Measurements from ENCODE around the gene IMMP2L. TPM values are rescaled to one million over a fixed set of nuclear protein-coding genes. Genes with fewer than 3 reads are reported as not detected.
"Not testable (repeated sequence)": the region's sequence is repeated elsewhere in the genome, so short reads cannot be mapped to it uniquely, and the experiment has no call there.

Gene IMMP2L
- total RNA-seq, 2 experiments from 2014 or later, result 10.2 to 12.8 TPM

DNA sequence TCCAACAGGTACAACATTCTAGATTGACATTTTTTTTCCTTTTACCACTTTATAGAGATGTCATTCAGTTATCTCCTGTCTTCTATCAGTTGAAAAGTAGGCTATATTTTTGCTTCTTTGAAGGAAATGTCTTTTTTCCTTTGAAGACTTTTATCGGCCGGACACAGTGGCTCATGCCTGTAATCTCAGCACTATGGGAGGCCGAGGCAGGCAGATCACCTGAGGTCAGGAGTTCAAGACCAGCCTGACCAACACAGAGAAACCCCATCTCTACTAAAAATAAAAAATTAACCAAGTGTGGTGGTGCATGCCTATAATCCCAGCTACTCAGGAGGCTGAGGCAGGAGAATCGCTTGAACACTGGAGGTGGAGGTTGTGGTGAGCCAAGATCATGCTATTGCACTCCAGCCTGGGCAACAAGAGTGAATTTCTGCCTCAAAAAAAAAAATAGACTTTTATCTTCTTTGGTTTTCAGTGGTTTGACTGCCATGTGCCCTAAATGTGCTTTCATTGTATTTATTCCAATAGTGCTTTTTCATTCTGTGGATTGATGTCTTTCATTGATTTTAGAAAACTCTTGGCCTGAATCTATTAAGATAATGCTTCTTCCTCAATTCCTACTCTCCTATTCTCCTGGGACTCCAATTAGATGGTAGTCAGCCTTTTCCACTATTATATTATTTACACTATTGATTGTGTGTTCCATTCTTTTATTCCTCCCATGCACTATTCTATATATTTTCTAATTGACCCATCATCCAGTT is 84.6 kb downstream of the IMMP2L start:
- peaks cover 5% of the 10 kb centered on the region for H3K36me3 Mint-ChIP-seq
- H3K4me1 Mint-ChIP-seq, result no peaks in the 10 kb centered on the region
- no peak overlapping the region for H3K27ac Mint-ChIP-seq
- no peak for DNase-seq
- ATAC-seq (ENCODE audit: low read depth), result no peak
- no peak overlapping the region for H3K4me3 Mint-ChIP-seq
- no peaks in the 10 kb centered on the region for H3K27me3 Mint-ChIP-seq
- POLR2A ChIA-PET, result no interaction called here
- H3K9me3 Mint-ChIP-seq, result no peaks in the 10 kb centered on the region

DNA sequence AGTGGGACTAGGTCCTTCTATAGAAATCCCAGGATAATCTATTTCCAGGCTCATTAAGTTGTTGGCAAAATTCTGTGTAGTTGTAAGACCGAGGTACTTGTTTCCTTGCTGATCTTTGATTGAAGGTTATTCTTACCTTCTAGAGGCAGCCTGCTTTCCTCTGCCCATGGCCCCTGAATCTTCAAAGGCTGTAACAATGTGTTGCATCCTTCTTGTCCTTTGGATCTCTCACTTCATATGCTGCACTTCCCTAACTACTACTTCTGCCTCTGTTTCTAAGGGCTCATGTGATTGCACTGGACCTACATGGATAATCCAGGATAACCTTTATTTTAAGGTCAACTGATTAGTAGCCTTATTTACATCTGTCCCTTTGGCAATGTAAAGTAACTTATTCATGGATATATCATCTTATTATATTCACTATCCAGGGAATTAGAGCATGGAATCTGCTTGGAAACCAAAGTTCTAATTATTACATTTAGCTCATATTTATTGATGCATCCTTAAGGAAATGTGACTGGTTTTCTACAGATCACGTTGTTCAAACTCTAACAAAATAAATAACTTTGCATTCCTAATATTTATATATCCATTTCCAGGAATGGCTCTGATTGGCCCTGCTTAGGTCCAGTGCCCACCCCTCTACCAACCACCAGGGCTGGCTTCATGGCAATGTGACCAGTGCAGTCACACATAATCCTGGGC is 85.6 kb downstream of the IMMP2L start:
- POLR2A ChIA-PET, result no interaction called here
- Mint-ChIP-seq H3K9me3 (peaks cover 2% of the 10 kb centered on the region), H3K4me3 (no peak overlapping the region), H3K27me3 (no peaks in the 10 kb centered on the region), H3K4me1 (no peaks in the 10 kb centered on the region), H3K27ac (no peak overlapping the region), H3K36me3 (peaks cover 5% of the 10 kb centered on the region)
- ATAC-seq (ENCODE audit: low read depth), result no peak
- DNase-seq, result no peak

DNA sequence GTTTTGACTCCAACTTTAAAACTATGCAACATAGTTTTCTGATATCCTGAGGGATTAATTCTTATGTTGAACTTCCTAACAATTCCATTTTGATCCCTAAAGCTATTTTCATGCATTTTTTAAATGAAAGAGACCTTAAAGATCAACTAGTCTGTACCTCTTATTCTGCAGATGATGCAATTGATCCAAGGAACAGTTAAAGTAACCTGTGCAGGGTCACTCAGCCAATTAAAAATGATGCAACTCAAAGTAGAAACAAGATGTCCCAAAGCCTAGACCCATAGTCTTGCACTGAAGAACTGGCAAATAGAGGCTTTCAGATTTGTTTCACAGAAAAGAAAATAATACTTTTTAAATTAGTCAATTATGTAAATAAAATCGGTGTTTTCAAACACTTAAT is 86.3 kb downstream of the IMMP2L start:
- ATAC-seq (ENCODE audit: low read depth) (no peak), DNase-seq (no peak)
- POLR2A ChIA-PET, result no interaction called here
- Mint-ChIP-seq H3K36me3 (peaks cover 4% of the 10 kb centered on the region), H3K9me3 (peaks cover 5% of the 10 kb centered on the region), H3K4me1 (no peaks in the 10 kb centered on the region), H3K4me3 (no peak overlapping the region), H3K27me3 (no peaks in the 10 kb centered on the region), H3K27ac (no peak overlapping the region)

DNA sequence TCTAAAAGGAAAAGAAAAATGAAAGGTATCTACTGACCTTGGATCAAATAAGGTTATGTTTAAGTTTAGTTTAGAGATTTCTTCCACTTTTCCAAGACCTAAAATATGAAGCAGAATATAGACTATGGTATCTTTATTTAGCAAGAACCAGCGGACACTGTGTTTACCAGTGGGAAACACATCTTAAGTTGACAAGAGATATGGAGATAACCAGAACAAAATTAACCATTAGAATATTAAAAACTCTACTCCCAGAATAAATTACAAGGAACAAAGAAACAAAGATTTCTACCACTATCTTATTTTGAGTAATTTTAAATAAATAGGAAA is 86.9 kb downstream of the IMMP2L start:
- no peaks in the 10 kb centered on the region for H3K4me1 Mint-ChIP-seq

DNA sequence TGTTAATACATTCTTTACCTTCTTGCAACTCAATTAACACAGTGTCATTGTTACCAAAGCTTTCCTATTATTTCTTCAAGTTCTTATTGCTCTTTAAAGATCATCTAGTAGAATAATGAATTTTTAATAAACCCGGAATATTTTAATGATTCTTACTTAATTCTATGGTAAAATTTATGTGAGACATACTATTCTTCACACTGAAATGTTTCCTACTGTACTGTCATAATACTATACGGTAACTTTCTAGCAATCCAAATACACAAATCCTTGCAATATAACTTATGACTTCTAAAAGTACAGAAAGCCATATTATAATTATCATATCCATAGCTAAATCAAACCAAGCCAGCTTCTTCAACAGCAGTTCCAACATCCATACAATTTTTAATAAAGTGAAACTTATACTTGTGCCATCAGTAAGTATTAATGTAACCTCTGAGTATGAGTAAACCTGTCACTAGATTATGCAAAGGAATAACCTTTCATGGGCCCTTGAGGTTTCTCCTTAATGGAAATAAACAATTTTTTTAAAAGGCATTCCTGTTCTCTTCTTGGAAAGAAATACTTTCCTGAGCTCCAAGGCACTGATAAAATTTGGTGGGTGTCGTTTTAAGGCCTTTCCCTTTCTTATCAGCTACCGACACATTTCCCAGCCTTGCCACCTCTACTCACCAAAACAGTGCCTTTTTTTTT is 87.4 kb downstream of the IMMP2L start:
- Mint-ChIP-seq H3K36me3 (peaks cover 2% of the 10 kb centered on the region), H3K4me3 (no peak overlapping the region), H3K4me1 (no peaks in the 10 kb centered on the region)

More for the DNA sequence above, 86.9 kb downstream of the IMMP2L start:
- Mint-ChIP-seq H3K27me3 (no peaks in the 10 kb centered on the region), H3K36me3 (peaks cover 2% of the 10 kb centered on the region), H3K27ac (no peak overlapping the region), H3K4me3 (no peak overlapping the region), H3K9me3 (peaks cover 7% of the 10 kb centered on the region)
- no peak for ATAC-seq (ENCODE audit: low read depth)
- no peak for DNase-seq
- POLR2A ChIA-PET, result no interaction called here

DNA sequence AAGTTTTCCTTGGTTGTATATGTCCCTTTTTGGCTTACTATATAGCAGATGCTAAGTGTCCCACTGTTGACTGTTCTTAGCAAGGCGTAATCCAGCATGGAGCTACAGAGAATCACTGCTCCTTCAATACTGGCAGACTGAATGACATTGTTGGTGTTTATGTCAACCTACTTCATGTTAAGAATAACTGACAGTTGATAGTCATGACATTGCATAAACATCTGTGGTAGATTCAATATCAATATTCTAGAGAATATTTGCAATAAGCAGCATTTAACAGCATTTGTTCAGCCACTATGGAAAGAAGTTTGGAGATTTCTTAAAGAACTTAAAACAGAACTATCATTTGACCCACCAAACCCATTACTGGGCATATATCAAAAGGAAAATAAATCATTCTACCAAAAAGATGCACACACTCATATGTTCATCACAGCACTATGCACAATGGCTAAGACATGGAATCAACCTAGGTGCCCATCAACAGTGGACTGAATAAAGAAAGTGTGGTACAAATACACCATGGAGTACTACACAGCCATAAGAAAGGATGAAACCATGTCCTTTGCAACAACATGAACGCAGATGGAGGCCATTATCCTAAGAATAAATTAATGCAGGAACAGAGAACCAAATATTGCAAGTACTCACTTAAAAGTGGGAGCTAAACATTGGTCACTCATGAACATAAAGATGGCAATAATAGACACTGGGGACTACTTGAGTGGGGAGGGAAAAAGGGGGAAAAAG is 88.7 kb downstream of the IMMP2L start:
- no peaks in the 10 kb centered on the region for H3K4me1 Mint-ChIP-seq
- H3K9me3 Mint-ChIP-seq, result peaks cover 9% of the 10 kb centered on the region
- no peak overlapping the region for H3K27ac Mint-ChIP-seq
- ATAC-seq (ENCODE audit: low read depth) (no peak), DNase-seq (no peak)
- H3K36me3 Mint-ChIP-seq, result peaks cover 2% of the 10 kb centered on the region
- POLR2A ChIA-PET, result no interaction called here
- H3K4me3 Mint-ChIP-seq, result no peak overlapping the region
- no peaks in the 10 kb centered on the region for H3K27me3 Mint-ChIP-seq

More for the DNA sequence above, 87.4 kb downstream of the IMMP2L start:
- POLR2A ChIA-PET, result no interaction called here
- DNase-seq (no peak), ATAC-seq (ENCODE audit: low read depth) (no peak)
- Mint-ChIP-seq H3K27ac (no peak overlapping the region), H3K27me3 (no peaks in the 10 kb centered on the region), H3K9me3 (peaks cover 7% of the 10 kb centered on the region)

DNA sequence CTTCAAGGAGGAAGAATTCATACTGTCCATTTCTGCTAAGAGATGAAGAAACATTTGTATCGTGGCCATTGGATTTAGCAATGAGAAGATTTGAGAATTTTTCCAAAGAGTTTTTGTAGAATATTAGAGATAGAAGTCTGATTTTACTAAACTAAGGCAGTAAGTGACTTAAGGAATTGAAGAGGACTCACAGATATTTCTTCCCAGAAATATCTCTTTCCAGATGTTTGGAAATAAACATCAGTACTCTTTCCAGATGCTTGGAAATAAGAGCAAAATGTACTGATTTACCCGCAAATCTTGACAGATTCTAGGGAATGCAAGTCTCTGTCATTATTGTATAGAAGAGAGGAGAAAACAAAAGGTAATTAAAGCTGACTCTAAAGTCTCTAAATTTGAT is 91.3 kb downstream of the IMMP2L start:
- H3K9me3 Mint-ChIP-seq, result peaks cover 11% of the 10 kb centered on the region
- H3K4me1 Mint-ChIP-seq, result no peaks in the 10 kb centered on the region
- ATAC-seq (ENCODE audit: low read depth) (no peak), DNase-seq (no peak)
- H3K36me3 Mint-ChIP-seq, result peaks cover 2% of the 10 kb centered on the region
- H3K27ac Mint-ChIP-seq, result no peak overlapping the region
- no peak overlapping the region for H3K4me3 Mint-ChIP-seq
- no peaks in the 10 kb centered on the region for H3K27me3 Mint-ChIP-seq
- POLR2A ChIA-PET, result no interaction called here

DNA sequence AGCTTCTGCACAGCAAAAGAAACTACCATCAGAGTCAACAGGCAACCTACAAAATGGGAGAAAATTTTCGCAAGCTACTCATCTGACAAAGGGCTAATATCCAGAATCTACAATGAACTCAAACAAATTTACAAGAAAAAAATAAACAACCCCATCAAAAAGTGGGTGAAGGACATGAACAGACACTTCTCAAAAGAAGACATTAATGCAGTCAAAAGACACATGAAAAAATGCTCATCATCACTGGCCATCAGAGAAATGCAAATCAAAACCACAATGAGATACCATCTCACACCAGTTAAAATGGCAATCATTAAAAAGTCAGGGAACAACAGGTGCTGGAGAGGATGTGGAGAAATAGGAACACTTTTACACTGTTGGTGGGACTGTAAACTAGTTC is 92.4 kb downstream of the IMMP2L start:
- H3K27me3 Mint-ChIP-seq; POLR2A ChIA-PET; H3K27ac Mint-ChIP-seq; DNase-seq; ATAC-seq (ENCODE audit: low read depth); H3K36me3 Mint-ChIP-seq; H3K4me3 Mint-ChIP-seq; H3K4me1 Mint-ChIP-seq: not testable (repeated sequence)
- peaks cover 13% of the 10 kb centered on the region for H3K9me3 Mint-ChIP-seq

DNA sequence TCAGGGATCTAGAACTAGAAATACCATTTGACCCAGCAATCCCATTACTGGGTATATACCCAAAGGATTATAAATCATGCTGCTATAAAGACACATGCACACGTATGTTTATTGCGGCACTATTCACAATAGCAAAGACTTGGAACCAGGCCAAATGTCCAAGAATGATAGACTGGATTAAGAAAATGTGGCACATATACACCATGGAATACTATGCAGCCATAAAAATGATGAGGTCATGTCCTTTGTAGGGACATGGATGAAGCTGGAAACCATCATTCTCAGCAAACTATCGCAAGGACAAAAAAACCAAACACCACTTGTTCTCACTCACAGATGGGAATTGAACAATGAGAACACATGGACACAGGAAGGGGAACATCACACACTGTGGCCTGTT is 96.5 kb downstream of the IMMP2L start:
- H3K27ac Mint-ChIP-seq; ATAC-seq (ENCODE audit: low read depth); H3K27me3 Mint-ChIP-seq; H3K4me3 Mint-ChIP-seq; H3K36me3 Mint-ChIP-seq; POLR2A ChIA-PET; H3K4me1 Mint-ChIP-seq; DNase-seq; H3K9me3 Mint-ChIP-seq: not testable (repeated sequence)

DNA sequence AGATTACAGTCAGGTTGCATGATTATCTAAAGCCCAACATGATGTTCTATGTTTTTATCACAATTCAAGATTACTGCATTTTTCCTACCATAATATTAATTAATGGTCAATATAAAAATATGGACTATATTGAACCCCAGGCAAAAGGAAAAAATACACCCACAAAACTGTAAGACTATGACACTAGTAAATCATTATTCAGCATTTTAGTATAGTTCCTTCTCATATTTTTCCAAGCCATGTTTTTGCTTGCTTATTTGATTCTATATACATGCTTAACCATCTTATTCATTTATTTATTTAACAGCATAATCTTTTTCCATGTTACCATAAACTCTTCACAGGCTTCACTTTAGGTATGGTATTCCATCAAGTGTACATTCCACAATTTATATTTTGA is 101.6 kb downstream of the IMMP2L start:
- no peak for ATAC-seq (ENCODE audit: low read depth)
- no peaks in the 10 kb centered on the region for H3K36me3 Mint-ChIP-seq
- H3K4me3 Mint-ChIP-seq, result no peak overlapping the region
- POLR2A ChIA-PET, result no interaction called here
- no peaks in the 10 kb centered on the region for H3K27me3 Mint-ChIP-seq
- no peaks in the 10 kb centered on the region for H3K4me1 Mint-ChIP-seq
- no peak for DNase-seq
- peaks cover 2% of the 10 kb centered on the region for H3K9me3 Mint-ChIP-seq
- no peak overlapping the region for H3K27ac Mint-ChIP-seq

DNA sequence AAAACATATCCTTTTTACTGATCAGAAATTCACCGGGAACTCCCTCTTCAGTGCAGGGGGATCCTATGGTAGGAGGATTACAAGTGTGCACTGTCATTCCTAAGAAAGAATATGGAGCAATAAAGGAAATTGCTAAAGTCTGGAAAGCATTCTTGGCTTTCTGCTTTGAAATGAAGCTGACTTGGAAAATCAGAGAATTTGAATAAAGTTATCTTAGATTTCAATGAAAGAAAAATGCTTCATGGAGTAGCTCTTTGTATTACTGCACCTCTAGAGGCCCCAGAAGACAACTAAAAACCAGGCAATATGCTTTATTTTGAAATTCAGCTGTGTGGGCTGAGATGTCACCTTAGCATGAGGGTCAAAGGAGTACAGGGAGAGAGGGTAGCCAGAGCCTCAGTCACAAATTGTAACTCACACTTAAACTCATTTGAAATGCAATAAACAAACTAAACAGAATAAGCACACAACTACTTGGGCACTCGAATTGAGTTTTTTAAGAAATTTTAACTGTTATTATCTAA is 102.5 kb downstream of the IMMP2L start:
- POLR2A ChIA-PET, result no interaction called here
- Mint-ChIP-seq H3K4me3 (no peak overlapping the region), H3K27me3 (no peaks in the 10 kb centered on the region), H3K4me1 (no peaks in the 10 kb centered on the region), H3K27ac (no peak overlapping the region), H3K36me3 (no peaks in the 10 kb centered on the region), H3K9me3 (no peaks in the 10 kb centered on the region)
- DNase-seq, result no peak
- ATAC-seq (ENCODE audit: low read depth), result no peak

DNA sequence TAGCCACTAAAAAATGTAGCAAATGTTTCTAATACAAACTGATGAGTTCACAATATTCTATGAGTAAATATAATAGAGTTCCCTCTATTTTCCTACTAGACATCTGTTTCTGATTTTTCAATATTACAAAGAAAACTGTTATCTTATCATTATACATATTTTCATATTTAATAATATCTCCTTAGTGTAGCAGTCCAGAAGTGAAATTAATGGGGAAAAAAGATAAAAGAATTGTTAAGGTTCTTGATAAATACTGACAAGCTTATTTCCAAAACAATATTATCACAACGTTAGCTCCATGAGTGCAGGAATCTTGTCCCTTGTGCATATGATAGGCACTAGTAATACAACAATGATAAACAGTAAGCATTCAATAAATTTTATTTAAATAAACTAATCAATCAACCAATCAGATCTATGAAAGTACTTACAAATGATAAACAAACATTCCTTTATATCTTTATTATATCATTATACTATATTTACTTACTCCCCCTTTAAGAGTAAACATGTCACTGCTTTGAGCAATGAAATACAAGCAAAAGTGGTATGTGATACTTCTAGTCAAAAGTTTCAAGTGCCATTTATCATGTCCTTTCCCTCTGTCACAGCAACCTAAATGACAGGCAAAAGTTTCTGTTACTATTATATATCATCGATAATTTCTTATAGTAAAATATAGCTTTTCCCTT is 103.1 kb downstream of the IMMP2L start:
- Mint-ChIP-seq H3K4me1 (no peaks in the 10 kb centered on the region), H3K27ac (no peak overlapping the region), H3K9me3 (no peaks in the 10 kb centered on the region), H3K27me3 (no peaks in the 10 kb centered on the region), H3K36me3 (no peaks in the 10 kb centered on the region), H3K4me3 (no peak overlapping the region)
- no peak for ATAC-seq (ENCODE audit: low read depth)
- DNase-seq, result no peak
- POLR2A ChIA-PET, result no interaction called here

DNA sequence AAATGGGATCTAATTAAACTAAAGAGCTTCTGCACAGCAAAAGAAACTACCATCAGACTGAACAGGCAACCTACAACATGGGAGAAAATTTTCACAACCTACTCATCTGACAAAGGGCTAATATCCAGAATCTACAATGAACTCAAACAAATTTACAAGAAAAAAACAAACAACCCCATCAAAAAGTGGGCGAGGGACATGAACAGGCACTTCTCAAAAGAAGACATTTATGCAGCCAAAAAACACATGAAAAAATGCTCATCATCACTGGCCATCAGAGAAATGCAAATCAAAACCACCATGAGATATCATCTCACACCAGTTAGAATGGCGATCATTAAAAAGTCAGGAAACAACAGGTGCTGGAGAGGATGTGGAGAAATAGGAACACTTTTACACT is 111.6 kb downstream of the IMMP2L start:
- H3K9me3 Mint-ChIP-seq; H3K36me3 Mint-ChIP-seq; H3K4me3 Mint-ChIP-seq; H3K27me3 Mint-ChIP-seq; H3K27ac Mint-ChIP-seq; POLR2A ChIA-PET; DNase-seq; H3K4me1 Mint-ChIP-seq; ATAC-seq (ENCODE audit: low read depth): not testable (repeated sequence)
